Measurements from ENCODE around the gene MLLT10. TPM values are rescaled to one million over a fixed set of nuclear protein-coding genes. Genes with fewer than 3 reads are reported as not detected.

Gene MLLT10
- total RNA-seq, 1 donor from 2014 or later: 59.4 TPM

Small RNAs within 50 kb of the gene (small RNA-seq; reads per million reads assigned to genes)
- gene MIR1915 (ENCODE audit: low replicate concordance) (0.06 reads per million), gene RN7SKP219 (ENCODE audit: low replicate concordance) (not detected), gene RNU6-1141P (ENCODE audit: low replicate concordance) (not detected), gene RNU6-306P (ENCODE audit: low replicate concordance) (not detected)

Other genes with a start within 250 kb of the MLLT10 start
- gene SKIDA1, start 8.6 kb upstream of the MLLT10 start, total RNA-seq: 3.0 TPM